IPS DF 19.7 (cell line): Measurements from ENCODE around the gene RCAN1.
"Not testable (repeated sequence)": the region's sequence is repeated elsewhere in the genome, so short reads cannot be mapped to it uniquely, and the experiment has no call there.

ENCODE experiments used
- DNase-seq: peaks from one replicate; pipeline ENCODE4 v3.0.0-alpha.2; 2013; ENCODE audit warnings: low read depth, low spot score

Gene RCAN1

GRCh38 chr21:34570313-34570712 is 44.6 kb downstream of the RCAN1 start:
- no peak for DNase-seq

- DNase-seq, result no peak
Measured at GRCh38 chr21:34569381-34569979, 45.4 kb downstream of the RCAN1 start.

GRCh38 chr21:34568801-34569200 is 46.1 kb downstream of the RCAN1 start:
- not testable (repeated sequence) for DNase-seq

GRCh38 chr21:34567604-34568155 is 47.2 kb downstream of the RCAN1 start:
- DNase-seq, result no peak

- DNase-seq, result no peak
Measured at GRCh38 chr21:34565238-34565637, 49.7 kb downstream of the RCAN1 start.

- not testable (repeated sequence) for DNase-seq
Measured at GRCh38 chr21:34563370-34563769, 51.5 kb downstream of the RCAN1 start.

GRCh38 chr21:34561806-34562205 is 53.1 kb downstream of the RCAN1 start:
- DNase-seq, result no peak

GRCh38 chr21:34560609-34561008 is 54.3 kb downstream of the RCAN1 start:
- DNase-seq, result no peak

- no peak for DNase-seq
Measured at GRCh38 chr21:34560021-34560420, 54.9 kb downstream of the RCAN1 start.

- DNase-seq, result no peak
Measured at GRCh38 chr21:34559089-34559631, 55.8 kb downstream of the RCAN1 start.

- DNase-seq, result no peak
Measured at GRCh38 chr21:34558166-34558565, 56.7 kb downstream of the RCAN1 start.

- DNase-seq, result no peak
Measured at GRCh38 chr21:34557261-34557660, 57.7 kb downstream of the RCAN1 start.

- not testable (repeated sequence) for DNase-seq
Measured at GRCh38 chr21:34554670-34555069, 60.2 kb downstream of the RCAN1 start.

- DNase-seq, result no peak
Measured at GRCh38 chr21:34554227-34554626, 60.7 kb downstream of the RCAN1 start.

GRCh38 chr21:34553151-34553952 is 61.6 kb downstream of the RCAN1 start:
- no peak for DNase-seq

- no peak for DNase-seq
Measured at GRCh38 chr21:34552360-34553098, 62.4 kb downstream of the RCAN1 start.

- no peak for DNase-seq
Measured at GRCh38 chr21:34550182-34550799, 64.6 kb downstream of the RCAN1 start.

GRCh38 chr21:34548781-34549376 is 66.0 kb downstream of the RCAN1 start:
- no peak for DNase-seq

- no peak for DNase-seq
Measured at GRCh38 chr21:34546542-34546941, 68.4 kb downstream of the RCAN1 start.

- no peak for DNase-seq
Measured at GRCh38 chr21:34545079-34545884, 69.6 kb downstream of the RCAN1 start.
